Measurements from ENCODE around the gene SMAP1. TPM values are rescaled to one million over a fixed set of nuclear protein-coding genes. Genes with fewer than 3 reads are reported as not detected.

SMAP1 gene
- total and polyA plus RNA-seq, 2 experiments from 2014 or later: 18.4 to 20.1 TPM

GRCh38 chr6:70685494-70686180, 18.0 kb downstream of the SMAP1 start:
- H3K4me3 ChIP-seq: no peak overlapping the region
- WGBS, 2 experiments (ENCODE audit: low coverage in 1 of 2, low lambda C conversion rate in 2 of 2, missing lambda C conversion rate in 2 of 2): 82 to 89% methylated on average over 4 of the region's 4 CpGs
- in situ Hi-C loops (cut with MboI): loop anchor here (10.0 kb wide), 1 partner anchor 131 kb away; no protein-coding TSS in a partner anchor
- no peaks in the 10 kb centered on the region; the same call in 1 of the 2 replicates for H3F3A ChIP-seq (ENCODE audit: insufficient read depth)
- no peak overlapping the region for H3K4me2 ChIP-seq (ENCODE audit: unreplicated experiment)
- H3K4me1 ChIP-seq (ENCODE audit: insufficient read depth): peaks cover 12% of the 10 kb centered on the region; the same call in 1 of the 2 replicates
- no peaks in the 10 kb centered on the region for H3K27me3 ChIP-seq (replicated peaks; ENCODE audit: insufficient read depth)
- H3K79me2 ChIP-seq (ENCODE audit: insufficient read depth): peaks cover 93% of the 10 kb centered on the region
- no peak for DNase-seq
- no peak overlapping the region for H3K27ac ChIP-seq
- H3K36me3 ChIP-seq (ENCODE audit: low read depth): no peaks in the 10 kb centered on the region
- no peak overlapping the region for H3K9ac ChIP-seq
- no peak overlapping the region for H2AFZ ChIP-seq
- H4K20me1 ChIP-seq (ENCODE audit: insufficient read depth): peaks cover 10% of the 10 kb centered on the region; the same call in 1 of the 2 replicates
- H3K9me2 ChIP-seq (ENCODE audit: insufficient read depth): no peaks in the 10 kb centered on the region
- no peaks in the 10 kb centered on the region for H3K9me3 ChIP-seq (ENCODE audit: low read depth)
- TF ChIP-seq EZH2phosphoT487 (IDR thresholded peaks at IDR 0.05; ENCODE audit: insufficient read depth, low read depth) (no peak), EZH2 (IDR thresholded peaks at IDR 0.05; ENCODE audit: insufficient read depth, poor library complexity, severe bottlenecking) (no peak)

- H3K36me3 ChIP-seq (ENCODE audit: low read depth): no peaks in the 10 kb centered on the region
- H3F3A ChIP-seq (ENCODE audit: insufficient read depth): no peaks in the 10 kb centered on the region; the same call in 1 of the 2 replicates
- peaks cover 6% of the 10 kb centered on the region; the same call in 1 of the 2 replicates for H4K20me1 ChIP-seq (ENCODE audit: insufficient read depth)
- H3K79me2 ChIP-seq (ENCODE audit: insufficient read depth): peaks cover 93% of the 10 kb centered on the region
- 6 to 7% methylated on average over 3 of the region's 3 CpGs for WGBS, 2 experiments (ENCODE audit: low coverage in 1 of 2, low lambda C conversion rate in 2 of 2, missing lambda C conversion rate in 2 of 2)
- peak overlapping the region; percentile 9; the same call in 1 of the 2 replicates for H3K9ac ChIP-seq
- no peak for TF ChIP-seq EZH2phosphoT487 (IDR thresholded peaks at IDR 0.05; ENCODE audit: insufficient read depth, low read depth)
- no peak for TF ChIP-seq EZH2 (IDR thresholded peaks at IDR 0.05; ENCODE audit: insufficient read depth, poor library complexity, severe bottlenecking)
- H2AFZ ChIP-seq: no peak overlapping the region
- H3K27ac ChIP-seq: no peak overlapping the region
- peaks cover 12% of the 10 kb centered on the region; the same call in 1 of the 2 replicates for H3K4me1 ChIP-seq (ENCODE audit: insufficient read depth)
- peak; percentile 53 for DNase-seq
- in situ Hi-C loops (cut with MboI): loop anchor here (10.0 kb wide), 1 partner anchor 132 kb away; no protein-coding TSS in a partner anchor
- H3K4me2 ChIP-seq (ENCODE audit: unreplicated experiment): no peak overlapping the region
- no peak overlapping the region for H3K4me3 ChIP-seq
- H3K9me3 ChIP-seq (ENCODE audit: low read depth): no peaks in the 10 kb centered on the region
- H3K9me2 ChIP-seq (ENCODE audit: insufficient read depth): no peaks in the 10 kb centered on the region
- H3K27me3 ChIP-seq (replicated peaks; ENCODE audit: insufficient read depth): no peaks in the 10 kb centered on the region
These were observed 19.0 kb downstream of the SMAP1 start for GRCh38 chr6:70686548-70687133.

GRCh38 chr6:70693887-70694286, 26.2 kb downstream of the SMAP1 start:
- no peaks in the 10 kb centered on the region; the same call in 1 of the 2 replicates for H4K20me1 ChIP-seq (ENCODE audit: insufficient read depth)
- H3K27me3 ChIP-seq (replicated peaks; ENCODE audit: insufficient read depth): no peaks in the 10 kb centered on the region
- DNase-seq: no peak
- no peak overlapping the region for H3K4me3 ChIP-seq
- H3K9me3 ChIP-seq (ENCODE audit: low read depth): no peaks in the 10 kb centered on the region
- no peaks in the 10 kb centered on the region for H3F3A ChIP-seq (ENCODE audit: insufficient read depth)
- no peak overlapping the region for H2AFZ ChIP-seq
- no peak for TF ChIP-seq EZH2phosphoT487 (IDR thresholded peaks at IDR 0.05; ENCODE audit: insufficient read depth, low read depth)
- TF ChIP-seq EZH2 (IDR thresholded peaks at IDR 0.05; ENCODE audit: insufficient read depth, poor library complexity, severe bottlenecking): no peak
- 23 to 45% methylated on average over 1 of the region's 1 CpG for WGBS, 2 experiments (ENCODE audit: low coverage in 1 of 2, low lambda C conversion rate in 2 of 2, missing lambda C conversion rate in 2 of 2)
- H3K9me2 ChIP-seq (ENCODE audit: insufficient read depth): no peaks in the 10 kb centered on the region
- H3K27ac ChIP-seq: no peak overlapping the region
- in situ Hi-C loops (cut with MboI): no loop called here
- H3K4me2 ChIP-seq (ENCODE audit: unreplicated experiment): no peak overlapping the region
- H3K4me1 ChIP-seq (ENCODE audit: insufficient read depth): no peaks in the 10 kb centered on the region
- peaks cover 100% of the 10 kb centered on the region for H3K79me2 ChIP-seq (ENCODE audit: insufficient read depth)
- no peak overlapping the region for H3K9ac ChIP-seq
- no peaks in the 10 kb centered on the region for H3K36me3 ChIP-seq (ENCODE audit: low read depth)

GRCh38 chr6:70694371-70694770, 26.7 kb downstream of the SMAP1 start:
- Histone ChIP-seq H4K20me1 (ENCODE audit: insufficient read depth) (no peaks in the 10 kb centered on the region; the same call in 1 of the 2 replicates), H3K9me2 (ENCODE audit: insufficient read depth) (no peaks in the 10 kb centered on the region), H3K36me3 (ENCODE audit: low read depth) (no peaks in the 10 kb centered on the region), H3K4me2 (ENCODE audit: unreplicated experiment) (no peak overlapping the region), H3K79me2 (ENCODE audit: insufficient read depth) (peaks cover 100% of the 10 kb centered on the region), H3K4me3 (no peak overlapping the region), H3K27ac (no peak overlapping the region), H3K27me3 (replicated peaks; ENCODE audit: insufficient read depth) (no peaks in the 10 kb centered on the region), H3K4me1 (ENCODE audit: insufficient read depth) (no peaks in the 10 kb centered on the region), H3K9ac (no peak overlapping the region), H3K9me3 (ENCODE audit: low read depth) (no peaks in the 10 kb centered on the region), H3F3A (ENCODE audit: insufficient read depth) (no peaks in the 10 kb centered on the region), H2AFZ (no peak overlapping the region)
- DNase-seq: no peak
- WGBS, 2 experiments (ENCODE audit: low coverage in 1 of 2, low lambda C conversion rate in 2 of 2, missing lambda C conversion rate in 2 of 2): 12 to 18% methylated on average over 1 of the region's 1 CpG
- TF ChIP-seq EZH2 (IDR thresholded peaks at IDR 0.05; ENCODE audit: insufficient read depth, poor library complexity, severe bottlenecking) (no peak), EZH2phosphoT487 (IDR thresholded peaks at IDR 0.05; ENCODE audit: insufficient read depth, low read depth) (no peak)
- in situ Hi-C loops (cut with MboI): no loop called here

Data from GM23248 (cell line).